Measurements from ENCODE around the gene NFS1. TPM values are rescaled to one million over a fixed set of nuclear protein-coding genes. Genes with fewer than 3 reads are reported as not detected.
"Not testable (repeated sequence)": the region's sequence is repeated elsewhere in the genome, so short reads cannot be mapped to it uniquely, and the experiment has no call there.

NFS1 gene
- total and polyA plus RNA-seq, 2 of the 4 experiments (the other 2 are of a cell fraction), result 16.5 to 35.6 TPM

GRCh38 chr20:35708502-35708901 is 9.3 kb upstream of the NFS1 start:
- WGBS, 2 experiments (ENCODE audit: extremely low coverage in 2 of 2, insufficient read length in 1 of 2), result no CpG with 5 or more reads among the region's 1 CpG
- Histone ChIP-seq H3K4me1 (ENCODE audit: control insufficient read depth, insufficient read depth, low read length) (no peaks in the 10 kb centered on the region), H4K20me1 (ENCODE audit: insufficient read depth, low read length) (peaks cover 69% of the 10 kb centered on the region), H3K23ac (ENCODE audit: low read depth, low read length) (no peak overlapping the region), H3K9ac (ENCODE audit: low read depth, low read length) (no peak overlapping the region), H2BK20ac (ENCODE audit: low read depth, low read length) (no peak overlapping the region), H4K5ac (ENCODE audit: low read depth, low read length) (no peak overlapping the region), H3K4ac (ENCODE audit: low read depth, low read length) (no peak overlapping the region), H3K36me3 (ENCODE audit: control insufficient read depth, insufficient read depth, low read length) (peaks cover 65% of the 10 kb centered on the region), H3K79me1 (ENCODE audit: low read depth in 1 of 2, low read length in 2 of 2) (peaks cover 9 to 46% of the 10 kb centered on the region in 2 experiments), H3K9me1 (ENCODE audit: insufficient read depth, low read length) (no peaks in the 10 kb centered on the region), H2AFZ (replicated peaks; ENCODE audit: low read length, poor library complexity) (no peak overlapping the region), H3K14ac (replicated peaks; ENCODE audit: low read depth, low read length) (no peak overlapping the region), H3K56ac (ENCODE audit: extremely low read depth, insufficient read depth, low read length) (no peak overlapping the region), H2AK9ac (replicated peaks; ENCODE audit: low read depth, low read length, poor library complexity) (no peak overlapping the region), H3K18ac (ENCODE audit: low read depth, low read length) (no peak overlapping the region), H4K8ac (ENCODE audit: low read depth in 2 of 2, low read length in 2 of 2) (no peak overlapping the region), H2BK120ac (ENCODE audit: low read depth, low read length) (no peak overlapping the region), H2AK5ac (ENCODE audit: low read depth, low read length) (no peak overlapping the region), H3K9me3 (ENCODE audit: control insufficient read depth, insufficient read depth, low read length) (no peaks in the 10 kb centered on the region), H3K4me3 (ENCODE audit: insufficient read depth, low read depth, low read length) (no peak overlapping the region), H3K4me2 (ENCODE audit: low read depth, low read length) (no peak overlapping the region), H3K27me3 (ENCODE audit: control insufficient read depth, insufficient read depth, low read length) (no peaks in the 10 kb centered on the region), H2BK15ac (ENCODE audit: low read depth, low read length) (no peak overlapping the region), H3K27ac (ENCODE audit: insufficient read depth, low read length) (no peak overlapping the region), H2BK5ac (ENCODE audit: low read depth, low read length, poor library complexity, severe bottlenecking) (no peak overlapping the region), H4K91ac (ENCODE audit: insufficient read depth, low read depth, low read length) (no peak overlapping the region)
- BruUV-seq (replicated peaks), result no TSS peak
- in situ Hi-C loops (cut with MboI; ENCODE audit: low sequenced_read_pairs), result no loop called here
- dilution Hi-C loops (cut with HindIII; ENCODE audit: low sequenced_read_pairs, unreplicated experiment), result no loop called here
- DNase-seq (no peak), ATAC-seq (ENCODE audit: low read depth) (no peak)
- ChIA-PET CTCF (no interaction called here), POLR2A (ENCODE audit: unreplicated experiment) (interaction anchor here (0.9 kb wide), 1 partner anchor 34 kb away, joined by 5 read pairs; the partner anchor contains the start of gene RBM39)
- TF ChIP-seq MAFK (IDR thresholded peaks at IDR 0.05; ENCODE audit: low read depth, low read length), result no peak
- TF ChIP-seq CHD1 (IDR thresholded peaks at IDR 0.05; ENCODE audit: low read depth, low read length), result no peak
- TF ChIP-seq POLR2A (IDR thresholded peaks at IDR 0.05; ENCODE audit: low read depth, low read length), result no peak
- no peak for TF ChIP-seq RCOR1 (IDR thresholded peaks at IDR 0.05; ENCODE audit: insufficient replicate concordance, low read length)
- no peak for TF ChIP-seq FOS (IDR thresholded peaks at IDR 0.05; ENCODE audit: low read depth, low read length)
- no peak for TF ChIP-seq MAZ (IDR thresholded peaks at IDR 0.05; ENCODE audit: borderline replicate concordance, low read depth, low read length)
- intact Hi-C loops (cut with micrococcal nuclease), result loop anchor here (10.0 kb wide), 1 partner anchor 176 kb away; no protein-coding TSS in a partner anchor

- H3K27me3 ChIP-seq (ENCODE audit: control insufficient read depth, insufficient read depth, low read length); H3K9me3 ChIP-seq (ENCODE audit: control insufficient read depth, insufficient read depth, low read length); H2AK9ac ChIP-seq (replicated peaks; ENCODE audit: low read depth, low read length, poor library complexity); H2BK5ac ChIP-seq (ENCODE audit: low read depth, low read length, poor library complexity, severe bottlenecking); H3K23ac ChIP-seq (ENCODE audit: low read depth, low read length); ATAC-seq (ENCODE audit: low read depth); BruUV-seq (replicated peaks); H3K14ac ChIP-seq (replicated peaks; ENCODE audit: low read depth, low read length); H3K4me1 ChIP-seq (ENCODE audit: control insufficient read depth, insufficient read depth, low read length); H2AFZ ChIP-seq (replicated peaks; ENCODE audit: low read length, poor library complexity); H2BK20ac ChIP-seq (ENCODE audit: low read depth, low read length); H3K4me3 ChIP-seq (ENCODE audit: insufficient read depth, low read depth, low read length); POLR2A ChIA-PET (ENCODE audit: unreplicated experiment); in situ Hi-C loops (cut with MboI; ENCODE audit: low sequenced_read_pairs); H3K27ac ChIP-seq (ENCODE audit: insufficient read depth, low read length); H3K4me2 ChIP-seq (ENCODE audit: low read depth, low read length); H3K9me1 ChIP-seq (ENCODE audit: insufficient read depth, low read length); H2BK120ac ChIP-seq (ENCODE audit: low read depth, low read length); H4K5ac ChIP-seq (ENCODE audit: low read depth, low read length); H2AK5ac ChIP-seq (ENCODE audit: low read depth, low read length); H3K18ac ChIP-seq (ENCODE audit: low read depth, low read length); H3K4ac ChIP-seq (ENCODE audit: low read depth, low read length); H3K56ac ChIP-seq (ENCODE audit: extremely low read depth, insufficient read depth, low read length); H4K8ac ChIP-seq (ENCODE audit: low read depth in 2 of 2, low read length in 2 of 2); DNase-seq; dilution Hi-C loops (cut with HindIII; ENCODE audit: low sequenced_read_pairs, unreplicated experiment); H4K91ac ChIP-seq (ENCODE audit: insufficient read depth, low read depth, low read length); H2BK15ac ChIP-seq (ENCODE audit: low read depth, low read length); H3K9ac ChIP-seq (ENCODE audit: low read depth, low read length): not testable (repeated sequence)
- Histone ChIP-seq H4K20me1 (ENCODE audit: insufficient read depth, low read length) (peaks cover 71% of the 10 kb centered on the region), H3K36me3 (ENCODE audit: control insufficient read depth, insufficient read depth, low read length) (peaks cover 61% of the 10 kb centered on the region), H3K79me1 (ENCODE audit: low read depth in 1 of 2, low read length in 2 of 2) (peaks cover 6 to 42% of the 10 kb centered on the region in 2 experiments)
- intact Hi-C loops (cut with micrococcal nuclease), result loop anchor here (10.0 kb wide), 1 partner anchor 178 kb away; no protein-coding TSS in a partner anchor
- CTCF ChIA-PET, result interaction anchor here (0.6 kb wide), 1 partner anchor 11 kb away, joined by 4 read pairs; no protein-coding TSS in a partner anchor
- WGBS, 2 experiments (ENCODE audit: extremely low coverage in 2 of 2, insufficient read length in 1 of 2), result 100% methylated on average over 3 of the region's 17 CpGs; no CpG with 5 or more reads in 1 of the 2 experiments
These were observed 7.7 kb upstream of the NFS1 start for GRCh38 chr20:35706591-35707529.
